GM19240 (cell line): ENCODE results near the gene STAM2.
"Not testable (repeated sequence)": the region's sequence is repeated elsewhere in the genome, so short reads cannot be mapped to it uniquely, and the experiment has no call there.

Source experiments
- DNase-seq: peaks from one replicate; pipeline ENCODE4 v3.0.0; 2011; ENCODE audit warnings: low spot score; ENCODE audit not compliant: insufficient read length

The STAM2 gene

GRCh38 chr2:152175368-152176112 lies at the start of gene STAM2:
TSS of gene STAM2 (minus strand) at chr2:152175763. CDS start at chr2:152175642, 121 bp downstream.
- peak; percentile 77 for DNase-seq

- no peak for DNase-seq
Measured at GRCh38 chr2:152223977-152224376, 48.4 kb upstream of the STAM2 start.

DNA sequence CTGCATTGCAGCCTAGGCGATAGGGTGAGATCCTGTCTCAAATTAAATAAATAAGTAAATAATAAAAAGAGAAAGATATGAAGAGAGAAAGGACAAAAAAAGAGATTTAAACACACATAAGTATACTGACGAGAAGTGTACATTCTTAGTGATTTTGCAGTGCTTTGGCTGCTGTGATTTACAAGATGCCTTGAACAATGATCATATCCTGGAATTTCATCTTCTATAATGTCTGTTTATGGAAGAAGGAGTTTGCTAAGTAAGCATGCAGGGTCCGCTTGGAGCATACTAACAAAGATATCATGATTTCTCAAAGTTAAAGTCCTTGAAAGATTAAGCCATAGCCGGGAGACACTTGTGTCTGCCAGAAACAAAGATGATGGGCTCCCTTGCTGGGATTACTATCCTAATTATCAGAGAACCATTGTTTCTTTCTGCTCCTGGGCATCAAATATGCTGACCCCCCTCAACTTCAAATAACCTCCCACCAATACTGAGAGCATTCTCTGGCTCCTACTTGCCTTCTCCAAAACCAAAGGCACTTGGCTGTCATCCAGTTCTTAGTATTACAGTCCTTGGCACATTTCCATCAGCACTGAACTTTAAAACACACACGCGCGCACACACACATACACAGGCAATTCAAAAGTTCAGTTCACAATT lies 47.5 kb upstream of the STAM2 start:
- DNase-seq = no peak

GRCh38 chr2:152221839-152222238 lies 46.3 kb upstream of the STAM2 start:
- no peak for DNase-seq

- no peak for DNase-seq
Measured at GRCh38 chr2:152219077-152219828, 43.7 kb upstream of the STAM2 start.

- no peak for DNase-seq
Measured at GRCh38 chr2:152201466-152201830, 25.9 kb upstream of the STAM2 start.

DNA sequence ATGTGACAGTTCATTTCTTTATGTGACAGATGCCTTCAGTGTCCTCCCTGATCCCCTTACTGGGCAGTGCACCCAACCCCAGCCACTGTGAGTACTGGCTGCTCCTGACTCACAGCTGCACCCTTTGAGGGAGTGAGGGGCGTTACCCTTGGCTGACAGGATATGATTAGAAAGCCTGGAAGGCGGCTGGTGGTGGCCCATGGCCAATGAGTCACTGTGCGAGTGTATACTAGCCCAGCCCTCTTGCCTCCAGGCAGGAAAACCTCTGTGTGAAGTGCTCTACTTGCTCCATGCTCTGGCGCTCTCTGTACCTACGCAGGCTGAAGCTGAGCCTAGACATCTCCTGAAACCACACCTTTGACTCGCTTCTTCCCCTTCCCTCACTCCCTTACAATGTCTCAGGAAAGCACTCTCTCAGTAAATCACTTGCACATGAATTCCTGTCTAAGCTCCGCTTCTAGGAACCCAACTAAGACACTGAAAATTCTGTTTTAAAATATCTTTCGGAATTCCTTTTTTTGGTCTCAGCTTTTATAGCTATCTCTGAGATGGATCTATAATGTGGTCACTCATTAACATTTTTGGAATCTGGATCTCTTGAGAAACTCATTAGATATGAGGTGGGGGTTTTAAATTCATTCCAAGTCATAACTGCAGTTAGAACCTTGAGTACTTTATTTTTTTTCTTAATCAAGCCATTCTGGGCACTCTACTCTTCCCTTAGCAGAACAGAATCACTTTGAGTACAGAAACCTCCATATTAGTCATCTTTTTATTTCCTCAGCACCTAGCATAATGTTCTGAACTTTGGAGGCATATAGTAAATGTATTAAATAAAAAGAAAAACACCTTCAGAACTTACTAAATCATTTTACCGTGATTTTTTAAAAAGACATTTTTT lies 25.3 kb upstream of the STAM2 start:
- no peak for DNase-seq

DNA sequence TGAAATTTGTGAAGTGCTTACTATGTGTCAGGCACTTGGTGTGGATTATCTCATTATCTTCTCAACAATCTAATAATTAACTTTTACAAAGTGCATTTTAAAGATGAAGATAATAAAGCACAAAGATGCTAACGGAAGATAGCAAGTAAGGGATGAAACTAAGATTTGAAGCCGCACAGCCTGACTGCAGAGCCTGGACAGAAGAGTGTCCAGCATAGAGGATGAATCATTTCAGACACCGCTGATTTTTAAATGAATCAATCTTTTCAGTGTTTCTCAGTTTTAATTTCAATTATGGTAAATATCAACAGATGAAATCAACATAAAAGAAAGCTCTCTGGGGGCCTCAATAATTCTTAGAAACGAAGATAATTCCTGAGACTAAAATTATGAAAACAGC lies 24.5 kb upstream of the STAM2 start:
- DNase-seq = no peak

DNA sequence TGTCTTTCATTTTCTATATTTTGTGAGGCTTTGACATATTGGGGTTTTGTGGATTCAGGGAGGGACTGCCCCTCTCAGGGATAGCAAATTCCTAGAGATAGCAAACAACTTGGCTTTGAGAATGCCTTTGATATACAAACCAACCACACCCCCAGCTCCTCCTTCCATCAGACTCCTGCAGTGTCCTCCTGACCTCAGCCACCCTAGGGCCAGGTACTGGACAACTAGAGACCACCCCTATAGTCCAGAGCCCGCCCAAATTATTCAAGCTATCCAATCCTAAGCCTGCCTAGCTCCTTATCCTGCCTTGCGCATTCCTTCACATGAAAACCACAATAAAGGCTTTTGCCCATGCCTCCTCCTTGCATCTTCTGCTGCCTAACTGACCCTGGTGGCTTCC lies 22.9 kb upstream of the STAM2 start:
- DNase-seq = no peak

GRCh38 chr2:152197508-152198284 lies 22.1 kb upstream of the STAM2 start:
- not testable (repeated sequence) for DNase-seq

- no peak for DNase-seq
Measured at GRCh38 chr2:152189622-152190495, 14.3 kb upstream of the STAM2 start.

DNA sequence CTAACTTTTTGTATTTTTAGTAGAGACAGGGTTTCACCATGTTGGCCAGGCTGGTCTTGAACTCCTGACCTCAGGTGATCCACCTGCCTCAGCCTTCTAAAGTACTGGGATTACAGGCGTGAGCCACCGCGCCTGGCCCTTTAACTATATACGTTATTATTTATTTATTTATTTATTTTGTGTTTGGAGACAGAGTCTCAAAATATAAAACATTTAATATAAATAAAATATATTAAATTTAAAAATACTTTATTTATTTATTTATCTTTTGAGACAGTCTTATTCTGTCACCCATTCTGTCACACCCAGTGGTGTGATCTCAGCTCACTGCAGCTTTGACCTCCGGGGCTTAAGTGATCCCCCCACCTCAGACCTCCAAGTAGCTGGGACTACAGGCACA lies 11.2 kb upstream of the STAM2 start:
- not testable (repeated sequence) for DNase-seq

DNA sequence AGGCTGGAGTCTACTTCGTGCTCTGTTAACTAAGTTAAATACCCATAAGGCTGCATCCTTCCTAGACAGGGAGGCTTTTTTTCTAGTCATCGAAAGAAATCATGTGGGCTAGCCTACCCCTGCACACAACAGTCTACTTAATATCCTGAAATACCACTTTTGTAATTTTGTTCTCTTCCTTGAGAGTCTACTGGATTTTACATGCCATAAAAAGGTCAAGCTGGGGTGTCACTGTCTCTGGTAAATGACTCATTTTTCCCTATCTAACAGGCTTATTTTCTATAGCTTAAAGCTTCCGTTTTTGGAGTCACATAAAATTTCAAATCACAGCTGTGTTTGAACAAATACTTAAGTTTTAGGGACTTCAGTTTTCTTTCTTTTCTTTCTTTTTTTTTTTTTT lies 10.7 kb upstream of the STAM2 start:
- DNase-seq = no peak

DNA sequence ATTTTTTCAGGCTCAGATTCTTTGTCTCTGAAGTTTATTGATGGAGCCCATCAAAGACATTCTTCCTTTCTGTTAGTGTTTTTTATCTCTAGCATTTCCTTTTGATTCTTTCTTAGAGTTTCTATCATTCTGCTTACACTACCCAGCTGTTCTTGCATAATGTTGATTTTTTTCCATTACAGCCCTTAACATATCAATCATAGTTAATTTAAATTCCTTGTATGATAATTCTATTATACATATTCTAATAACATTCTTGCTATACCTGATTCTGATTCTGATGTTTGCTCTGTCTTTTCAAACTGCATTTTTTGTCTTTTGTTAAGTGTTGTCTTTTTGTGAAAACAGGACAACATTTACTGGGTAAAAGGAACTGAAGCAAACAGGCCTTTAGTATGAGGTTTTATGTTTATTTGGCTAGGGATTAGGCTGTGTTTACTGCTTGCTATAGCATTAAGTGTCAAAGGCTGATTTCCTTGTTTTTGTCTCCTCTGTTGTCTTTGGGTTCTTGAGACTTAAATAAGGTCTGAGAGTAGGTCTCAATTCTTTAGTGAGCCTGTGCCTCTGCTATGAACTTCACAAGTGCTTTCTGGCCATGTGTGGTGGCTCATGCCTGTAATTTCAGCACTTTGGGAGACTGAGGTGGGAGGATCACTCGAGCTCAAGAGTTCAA lies 8.0 kb upstream of the STAM2 start:
- DNase-seq = no peak

DNA sequence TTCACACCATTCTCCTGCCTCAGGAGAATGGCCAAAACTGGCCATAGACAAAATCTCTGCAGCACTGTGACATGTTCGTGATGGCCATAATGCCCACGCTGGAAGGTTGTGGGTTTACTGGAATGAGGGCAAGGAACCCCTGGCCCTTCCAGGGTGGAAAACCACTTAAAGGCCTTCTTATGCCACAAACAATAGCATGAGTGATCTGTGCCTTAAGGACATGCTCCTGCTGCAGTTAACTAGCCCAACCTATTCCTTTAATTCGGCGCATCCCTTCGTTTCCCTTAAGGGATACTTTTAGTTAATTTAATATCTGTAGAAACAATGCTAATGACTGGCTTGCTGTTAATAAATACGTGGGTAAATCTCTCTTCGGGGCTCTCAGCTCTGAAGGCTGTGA lies 2.1 kb upstream of the STAM2 start:
- not testable (repeated sequence) for DNase-seq

DNA sequence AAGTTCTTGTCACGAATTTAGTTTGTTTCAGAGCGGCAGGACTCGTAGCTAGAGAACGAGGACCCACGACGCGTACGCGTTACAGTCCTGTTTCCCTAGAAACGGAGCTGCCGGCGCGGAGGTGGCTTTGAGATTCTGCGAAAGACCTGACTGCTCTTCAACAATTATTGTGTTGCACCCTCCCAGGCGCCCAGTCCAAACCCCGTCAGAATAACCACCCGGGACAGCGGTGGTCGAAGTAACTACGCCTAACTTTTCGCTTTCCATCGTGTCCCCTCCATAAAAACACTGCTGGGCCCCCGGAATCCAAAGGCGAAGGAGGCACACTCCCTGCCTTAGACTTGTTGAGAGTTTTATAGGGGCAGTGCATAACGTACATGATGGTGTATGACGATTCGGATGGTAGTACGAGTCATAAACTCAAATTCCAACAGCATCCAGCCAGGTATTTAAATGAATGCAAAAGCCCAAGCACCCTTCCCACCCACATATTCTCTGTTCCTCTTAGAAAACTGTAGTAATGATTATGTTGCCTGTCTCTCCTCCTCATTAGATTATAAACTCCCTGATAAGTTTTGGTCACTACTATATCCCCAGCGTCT lies 651 bp upstream of the STAM2 start:
- no peak for DNase-seq

GRCh38 chr2:152175012-152175367 lies 573 bp downstream of the STAM2 start:
- DNase-seq = no peak

GRCh38 chr2:152174574-152174973 lies 989 bp downstream of the STAM2 start:
- no peak for DNase-seq

- DNase-seq = no peak
Measured at GRCh38 chr2:152173831-152174230, 1.7 kb downstream of the STAM2 start.
